Peyer's patch (tissue), 4 donors: Measurements from ENCODE around the gene MAP3K13. TPM values are rescaled to one million over a fixed set of nuclear protein-coding genes. Genes with fewer than 3 reads are reported as not detected.
"Not testable (repeated sequence)": the region's sequence is repeated elsewhere in the genome, so short reads cannot be mapped to it uniquely, and the experiment has no call there.

ENCODE experiments used
- DNase-seq, 3 donors: peaks; one replicate each; pipeline ENCODE4 v3.0.0-alpha.2; 2017 to 2019
- H3K27ac ChIP-seq, 4 donors: fragments of 200-600 bp; sonication (generic); one replicate each; pipeline ENCODE4 v1.5.1; 2016 to 2019
- H3K27me3 ChIP-seq, 2 donors: fragments of 200-600 bp; sonication (generic); one replicate each; pipeline ENCODE4 v1.5.1; 2019
- H3K36me3 ChIP-seq, 3 donors: fragments of 200-600 bp; sonication (generic); one replicate each; pipeline ENCODE4 v1.5.1; 2016 to 2019
- H3K4me1 ChIP-seq, 4 donors: fragments of 200-600 bp; sonication (generic); one replicate each; pipeline ENCODE4 v1.5.1; 2016 to 2019
- H3K4me3 ChIP-seq, 4 donors: fragments of 200-600 bp; sonication (generic); 1 replicate in 3 of 4; 2 replicates in 1 of 4; pipeline ENCODE4 v1.5.1; 2016 to 2019; ENCODE audit warnings: mild to moderate bottlenecking in 1 of 4
- H3K9me3 ChIP-seq, 4 donors: fragments of 200-600 bp; sonication (generic); one replicate each; pipeline ENCODE4 v1.5.1; 2016 to 2019; ENCODE audit warnings: mild to moderate bottlenecking in 1 of 4
- POLR2A ChIP-seq, 2 donors: fragments of 450-650 bp; IDR thresholded peaks; one replicate each; pipeline ENCODE4 v1.5.1; 2017; ENCODE audit warnings: antibody characterized with exemption in 2 of 2, mild to moderate bottlenecking in 2 of 2, moderate library complexity in 2 of 2
- total RNA-seq, 4 donors: library from RNA; depleted of rRNA; stranded (reverse); fragments of >200 nt; gene quantifications; one replicate each; pipeline ENCODE4 v1.1.0, GENCODE V29; 2016
- TF ChIP-seq, protein P1 (sequence below), 6 experiments: fragments of 450-650 bp in 4 of 6; fragments of 200-600 bp in 2 of 6; sonication (generic) in 1 of 6; IDR thresholded peaks; one replicate each; pipeline ENCODE4 v1.5.1; 2017 to 2019; ENCODE audit warnings: antibody characterized with exemption in 6 of 6, mild to moderate bottlenecking in 3 of 6, moderate library complexity in 1 of 6

MAP3K13 gene
- total RNA-seq, 4 donors from 2014 or later: 40.4 to 60.2 (median 52.1) TPM

GRCh38 chr3:185406121-185406620 is 43.2 kb downstream of the MAP3K13 start:
- DNase-seq: no peak
- Histone ChIP-seq H3K27ac (no peak overlapping the region), H3K4me3 (no peak overlapping the region), H3K27me3 (no peaks in the 10 kb centered on the region), H3K36me3 (no peaks in the 10 kb centered on the region), H3K4me1 (no peaks in the 10 kb centered on the region), H3K9me3 (no peaks in the 10 kb centered on the region)
- TF ChIP-seq, protein P1, sequence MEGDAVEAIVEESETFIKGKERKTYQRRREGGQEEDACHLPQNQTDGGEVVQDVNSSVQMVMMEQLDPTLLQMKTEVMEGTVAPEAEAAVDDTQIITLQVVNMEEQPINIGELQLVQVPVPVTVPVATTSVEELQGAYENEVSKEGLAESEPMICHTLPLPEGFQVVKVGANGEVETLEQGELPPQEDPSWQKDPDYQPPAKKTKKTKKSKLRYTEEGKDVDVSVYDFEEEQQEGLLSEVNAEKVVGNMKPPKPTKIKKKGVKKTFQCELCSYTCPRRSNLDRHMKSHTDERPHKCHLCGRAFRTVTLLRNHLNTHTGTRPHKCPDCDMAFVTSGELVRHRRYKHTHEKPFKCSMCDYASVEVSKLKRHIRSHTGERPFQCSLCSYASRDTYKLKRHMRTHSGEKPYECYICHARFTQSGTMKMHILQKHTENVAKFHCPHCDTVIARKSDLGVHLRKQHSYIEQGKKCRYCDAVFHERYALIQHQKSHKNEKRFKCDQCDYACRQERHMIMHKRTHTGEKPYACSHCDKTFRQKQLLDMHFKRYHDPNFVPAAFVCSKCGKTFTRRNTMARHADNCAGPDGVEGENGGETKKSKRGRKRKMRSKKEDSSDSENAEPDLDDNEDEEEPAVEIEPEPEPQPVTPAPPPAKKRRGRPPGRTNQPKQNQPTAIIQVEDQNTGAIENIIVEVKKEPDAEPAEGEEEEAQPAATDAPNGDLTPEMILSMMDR (IDR thresholded peaks at IDR 0.05): no peak
- no peak for TF ChIP-seq POLR2A (IDR thresholded peaks at IDR 0.05)

DNA sequence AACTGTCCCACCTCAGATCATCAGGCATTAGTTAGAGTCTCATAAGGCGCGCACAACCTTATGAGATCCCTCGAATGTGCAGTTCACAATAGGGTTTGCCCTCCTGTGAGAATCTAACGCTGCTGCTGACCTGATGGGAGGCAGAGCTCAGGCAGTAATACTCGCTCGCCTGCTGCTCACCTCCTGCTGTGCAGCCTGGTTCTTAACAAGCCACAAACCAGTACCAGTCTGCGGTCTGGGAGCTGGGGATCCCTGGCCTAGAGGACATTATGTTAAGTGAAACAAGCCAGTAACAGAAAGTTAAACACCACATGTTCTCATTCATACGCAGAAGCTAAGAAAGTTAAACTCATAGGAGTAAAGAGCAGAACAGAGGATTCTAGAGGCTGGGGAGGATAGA is 47.0 kb downstream of the MAP3K13 start:
- no peaks in the 10 kb centered on the region for H3K9me3 ChIP-seq
- DNase-seq: no peak
- H3K36me3 ChIP-seq: no peaks in the 10 kb centered on the region
- H3K4me1 ChIP-seq: no peaks in the 10 kb centered on the region
- H3K4me3 ChIP-seq: no peak overlapping the region
- TF ChIP-seq POLR2A (IDR thresholded peaks at IDR 0.05): no peak
- TF ChIP-seq, protein P1 (IDR thresholded peaks at IDR 0.05): no peak
- no peak overlapping the region for H3K27ac ChIP-seq
- no peaks in the 10 kb centered on the region for H3K27me3 ChIP-seq

- no peak for TF ChIP-seq POLR2A (IDR thresholded peaks at IDR 0.05)
- TF ChIP-seq, protein P1 (IDR thresholded peaks at IDR 0.05): no peak
- H3K4me1 ChIP-seq: no peaks in the 10 kb centered on the region
- no peaks in the 10 kb centered on the region for H3K36me3 ChIP-seq
- no peaks in the 10 kb centered on the region for H3K27me3 ChIP-seq
- no peak overlapping the region for H3K4me3 ChIP-seq
- no peaks in the 10 kb centered on the region for H3K9me3 ChIP-seq
- no peak overlapping the region for H3K27ac ChIP-seq
- no peak for DNase-seq
Observed at GRCh38 chr3:185411133-185411532, 48.2 kb downstream of the MAP3K13 start.

DNA sequence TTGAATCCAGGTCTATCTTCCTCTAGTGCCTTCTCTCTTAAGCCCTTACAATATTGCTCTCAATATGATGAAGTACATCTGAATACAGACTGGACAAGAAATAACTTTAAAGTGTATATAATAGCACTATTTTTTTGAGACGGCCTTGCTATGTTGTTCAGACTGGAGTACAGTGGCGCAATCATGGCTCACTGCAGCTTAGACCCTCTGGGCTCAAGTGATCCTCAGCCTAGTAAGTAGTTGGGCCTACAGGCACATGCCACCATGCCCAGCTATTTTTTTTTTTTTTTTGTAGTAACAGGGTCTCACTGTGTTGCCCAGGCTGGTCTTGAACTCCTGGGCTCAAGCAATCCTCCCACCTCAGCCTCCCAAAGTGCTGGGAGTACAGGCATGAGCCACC is 53.6 kb downstream of the MAP3K13 start:
- no peak for DNase-seq
- H3K4me1 ChIP-seq: no peaks in the 10 kb centered on the region
- H3K27ac ChIP-seq: no peak overlapping the region
- TF ChIP-seq, protein P1 (IDR thresholded peaks at IDR 0.05): no peak
- no peak for TF ChIP-seq POLR2A (IDR thresholded peaks at IDR 0.05)
- no peaks in the 10 kb centered on the region for H3K9me3 ChIP-seq
- H3K4me3 ChIP-seq: no peak overlapping the region
- H3K27me3 ChIP-seq: no peaks in the 10 kb centered on the region
- H3K36me3 ChIP-seq: no peaks in the 10 kb centered on the region

- not testable (repeated sequence) for H3K36me3 ChIP-seq, H3K4me3 ChIP-seq, H3K4me1 ChIP-seq, DNase-seq, H3K9me3 ChIP-seq, H3K27ac ChIP-seq, H3K27me3 ChIP-seq
Observed at GRCh38 chr3:185418561-185418977, 55.6 kb downstream of the MAP3K13 start.

GRCh38 chr3:185420762-185421161 is 57.8 kb downstream of the MAP3K13 start:
- Histone ChIP-seq H3K9me3 (no peaks in the 10 kb centered on the region), H3K27ac (no peak overlapping the region), H3K27me3 (no peaks in the 10 kb centered on the region), H3K4me1 (peaks cover 0 to 6% (median 0%) of the 10 kb centered on the region in 4 donors), H3K4me3 (no peak overlapping the region), H3K36me3 (no peaks in the 10 kb centered on the region)
- DNase-seq: no peak
- TF ChIP-seq POLR2A (IDR thresholded peaks at IDR 0.05): no peak
- TF ChIP-seq, protein P1 (IDR thresholded peaks at IDR 0.05): no peak
